Measurements from ENCODE around the gene DHX32.

The DHX32 gene

GRCh38 chr10:125828311-125828710 lies 52.8 kb downstream of the DHX32 start:
- Histone ChIP-seq H3K36me3 (replicated peaks; ENCODE audit: low read depth, low read length) (peaks cover 27% of the 10 kb centered on the region), H3K4me1 (ENCODE audit: low read length) (peaks cover 8% of the 10 kb centered on the region), H3K4me2 (ENCODE audit: low read length) (no peak overlapping the region), H3K27ac (ENCODE audit: low read length) (no peak overlapping the region), H4K20me1 (ENCODE audit: insufficient read depth, low read length) (0 out of 2 replicates have a peak, but pooled peaks cover 6% of the 10 kb centered on the region), H3K9ac (ENCODE audit: low read length) (no peak overlapping the region), H3K9me3 (ENCODE audit: insufficient read depth, low read length) (no peaks in the 10 kb centered on the region), H3K27me3 (ENCODE audit: low read depth, low read length) (no peaks in the 10 kb centered on the region), H3K79me2 (ENCODE audit: low read length) (peaks cover 43% of the 10 kb centered on the region), H2AFZ (ENCODE audit: low read depth, low read length) (no peak overlapping the region), H3K4me3 (ENCODE audit: low read length) (no peak overlapping the region)
- TF ChIP-seq CTCF (IDR thresholded peaks at IDR 0.05; ENCODE audit: low read depth, low read length) (no peak), EZH2phosphoT487 (IDR thresholded peaks at IDR 0.05; ENCODE audit: low read depth) (no peak)

GRCh38 chr10:125827133-125827532 lies 54.0 kb downstream of the DHX32 start:
- peaks cover 24% of the 10 kb centered on the region for H3K36me3 ChIP-seq (replicated peaks; ENCODE audit: low read depth, low read length)
- H3K27me3 ChIP-seq (ENCODE audit: low read depth, low read length), result no peaks in the 10 kb centered on the region
- H3K27ac ChIP-seq (ENCODE audit: low read length), result no peak overlapping the region
- no peak overlapping the region for H3K4me3 ChIP-seq (ENCODE audit: low read length)
- H3K4me1 ChIP-seq (ENCODE audit: low read length), result peaks cover 8% of the 10 kb centered on the region
- no peak overlapping the region for H3K4me2 ChIP-seq (ENCODE audit: low read length)
- H3K79me2 ChIP-seq (ENCODE audit: low read length), result peaks cover 55% of the 10 kb centered on the region
- 0 out of 2 replicates have a peak, but pooled peaks cover 6% of the 10 kb centered on the region for H4K20me1 ChIP-seq (ENCODE audit: insufficient read depth, low read length)
- H3K9ac ChIP-seq (ENCODE audit: low read length), result no peak overlapping the region
- H3K9me3 ChIP-seq (ENCODE audit: insufficient read depth, low read length), result no peaks in the 10 kb centered on the region
- H2AFZ ChIP-seq (ENCODE audit: low read depth, low read length), result no peak overlapping the region
- no peak for TF ChIP-seq EZH2phosphoT487 (IDR thresholded peaks at IDR 0.05; ENCODE audit: low read depth)

- Histone ChIP-seq H3K9ac (ENCODE audit: low read length) (no peak overlapping the region), H3K4me3 (ENCODE audit: low read length) (peak overlapping the region; percentile 98), H3K79me2 (ENCODE audit: low read length) (peaks cover 74% of the 10 kb centered on the region), H3K36me3 (replicated peaks; ENCODE audit: low read depth, low read length) (peaks cover 24% of the 10 kb centered on the region), H2AFZ (ENCODE audit: low read depth, low read length) (no peak overlapping the region), H3K9me3 (ENCODE audit: insufficient read depth, low read length) (no peaks in the 10 kb centered on the region), H4K20me1 (ENCODE audit: insufficient read depth, low read length) (0 out of 2 replicates have a peak, but pooled peaks cover 6% of the 10 kb centered on the region), H3K4me1 (ENCODE audit: low read length) (peaks cover 17% of the 10 kb centered on the region), H3K27me3 (ENCODE audit: low read depth, low read length) (no peaks in the 10 kb centered on the region), H3K4me2 (ENCODE audit: low read length) (peak overlapping the region; percentile 84), H3K27ac (ENCODE audit: low read length) (no peak overlapping the region)
- TF ChIP-seq CTCF (IDR thresholded peaks at IDR 0.05; ENCODE audit: low read depth, low read length) (no peak), EZH2phosphoT487 (IDR thresholded peaks at IDR 0.05; ENCODE audit: low read depth) (no peak)
These were observed 56.4 kb downstream of the DHX32 start for GRCh38 chr10:125824736-125825135.

GRCh38 chr10:125823663-125824251 lies 57.3 kb downstream of the DHX32 start:
- 0 out of 2 replicates have a peak, but pooled peaks cover 6% of the 10 kb centered on the region for H4K20me1 ChIP-seq (ENCODE audit: insufficient read depth, low read length)
- H2AFZ ChIP-seq (ENCODE audit: low read depth, low read length), result peak overlapping the region; percentile 86; the same call in 1 of the 2 replicates
- peaks cover 17% of the 10 kb centered on the region for H3K4me1 ChIP-seq (ENCODE audit: low read length)
- peaks cover 73% of the 10 kb centered on the region for H3K79me2 ChIP-seq (ENCODE audit: low read length)
- no peaks in the 10 kb centered on the region for H3K27me3 ChIP-seq (ENCODE audit: low read depth, low read length)
- no peaks in the 10 kb centered on the region for H3K9me3 ChIP-seq (ENCODE audit: insufficient read depth, low read length)
- peak overlapping the region; percentile 83 for H3K9ac ChIP-seq (ENCODE audit: low read length)
- H3K4me2 ChIP-seq (ENCODE audit: low read length), result peak overlapping the region; percentile 84
- TF ChIP-seq CTCF (IDR thresholded peaks at IDR 0.05; ENCODE audit: low read depth, low read length), result no peak
- no peak for TF ChIP-seq EZH2phosphoT487 (IDR thresholded peaks at IDR 0.05; ENCODE audit: low read depth)
- peak overlapping the region; percentile 98 for H3K4me3 ChIP-seq (ENCODE audit: low read length)
- peaks cover 15% of the 10 kb centered on the region for H3K36me3 ChIP-seq (replicated peaks; ENCODE audit: low read depth, low read length)
- H3K27ac ChIP-seq (ENCODE audit: low read length), result peak overlapping the region; percentile 70
